Esophagus squamous epithelium (tissue), 5 donors: ENCODE results near the gene TNIP3. TPM values are rescaled to one million over a fixed set of nuclear protein-coding genes. Genes with fewer than 3 reads are reported as not detected.

ENCODE experiments used
- DNase-seq: peaks from one replicate; lab custom pipeline; 2025; lab: John Stamatoyannopoulos, UW
- H3K27ac ChIP-seq, 4 donors: fragments of 200-600 bp; sonication (generic); one replicate each; pipeline ENCODE4 v1.5.1; 2016 to 2019; ENCODE audit warnings: mild to moderate bottlenecking in 1 of 4
- H3K27me3 ChIP-seq, 4 donors: fragments of 200-600 bp; sonication (generic); 1 replicate in 3 of 4; 2 replicates in 1 of 4; pipeline versions ENCODE4 v1.5.1 to v1.6.0; 2017 to 2021; ENCODE audit warnings: antibody characterized with exemption in 1 of 4
- H3K36me3 ChIP-seq, 3 donors: fragments of 200-600 bp; sonication (generic); one replicate each; pipeline ENCODE4 v1.5.1; 2016 to 2019
- H3K4me1 ChIP-seq, 3 donors: fragments of 200-600 bp; sonication (generic); one replicate each; pipeline ENCODE4 v1.5.1; 2017 to 2019
- H3K4me3 ChIP-seq, 4 donors: fragments of 200-600 bp; sonication (generic); 1 replicate in 3 of 4; 2 replicates in 1 of 4; pipeline ENCODE4 v1.5.1; 2016 to 2019; ENCODE audit warnings: mild to moderate bottlenecking in 2 of 4, moderate library complexity in 1 of 4
- H3K9me3 ChIP-seq, 3 donors: fragments of 200-600 bp; sonication (generic); one replicate each; pipeline ENCODE4 v1.5.1; 2016 to 2019
- CTCF ChIP-seq, 6 experiments: fragments of 450-650 bp in 4 of 6; fragments of 200-600 bp in 2 of 6; sonication (generic) in 2 of 6; IDR thresholded peaks; one replicate each; pipeline ENCODE4 v1.5.1; 2016 to 2019; ENCODE audit warnings: antibody characterized with exemption in 6 of 6, mild to moderate bottlenecking in 4 of 6, moderate library complexity in 4 of 6
- POLR2A ChIP-seq, 4 donors: fragments of 450-650 bp; IDR thresholded peaks; one replicate each; pipeline ENCODE4 v1.6.1; 2017; ENCODE audit warnings: antibody characterized with exemption in 4 of 4, mild to moderate bottlenecking in 4 of 4, moderate library complexity in 3 of 4
- WGBS, 2 donors: methylation state at CpG; one replicate each; pipeline ENCODE4 v1.1.5; 2018; 5-methylcytosine and 5-hydroxymethylcytosine counted together
- intact Hi-C: fragments of 100-400 bp; cut with DNase I; formaldehyde crosslinking; loops from one replicate; pipeline ENCODE4 v1.15.0; 2022
- total RNA-seq, 4 donors: library from RNA; depleted of rRNA; stranded (reverse); fragments of >200 nt; gene quantifications; one replicate each; pipeline ENCODE4 v1.1.0, GENCODE V29; 2016
- donor health status: DM: yes; HTN: yes; CAD: no.

TNIP3 gene
- total RNA-seq, 4 donors from 2014 or later: 0.15 to 6.5 (median 2.5) TPM

GRCh38 chr4:121096629-121097028 lies 67.5 kb downstream of the TNIP3 start:
- Histone ChIP-seq H3K27ac (no peak overlapping the region), H3K4me1 (no peaks in the 10 kb centered on the region), H3K9me3 (no peaks in the 10 kb centered on the region), H3K4me3 (no peak overlapping the region), H3K36me3 (no peaks in the 10 kb centered on the region), H3K27me3 (no peaks in the 10 kb centered on the region)
- intact Hi-C loops: loop anchor here (10.0 kb wide), 1 partner anchor 942 kb away; no protein-coding TSS in a partner anchor
- WGBS, 2 donors: 17 to 22% methylated on average over 2 of the region's 2 CpGs
- DNase-seq: no peak
- TF ChIP-seq POLR2A (IDR thresholded peaks at IDR 0.05): no peak
- TF ChIP-seq CTCF (IDR thresholded peaks at IDR 0.05): peak in 5 of 6 experiments; percentile 22 to 58 (median 50)

GRCh38 chr4:121096191-121096590 lies 67.9 kb downstream of the TNIP3 start:
- intact Hi-C loops: loop anchor here (10.0 kb wide), 1 partner anchor 941 kb away; no protein-coding TSS in a partner anchor
- no peak overlapping the region for H3K27ac ChIP-seq
- no peaks in the 10 kb centered on the region for H3K36me3 ChIP-seq
- H3K9me3 ChIP-seq: no peaks in the 10 kb centered on the region
- H3K4me1 ChIP-seq: no peaks in the 10 kb centered on the region
- H3K4me3 ChIP-seq: no peak overlapping the region
- no peaks in the 10 kb centered on the region for H3K27me3 ChIP-seq
- DNase-seq: no peak
- TF ChIP-seq CTCF (IDR thresholded peaks at IDR 0.05) (no peak), POLR2A (IDR thresholded peaks at IDR 0.05) (no peak)

DNA sequence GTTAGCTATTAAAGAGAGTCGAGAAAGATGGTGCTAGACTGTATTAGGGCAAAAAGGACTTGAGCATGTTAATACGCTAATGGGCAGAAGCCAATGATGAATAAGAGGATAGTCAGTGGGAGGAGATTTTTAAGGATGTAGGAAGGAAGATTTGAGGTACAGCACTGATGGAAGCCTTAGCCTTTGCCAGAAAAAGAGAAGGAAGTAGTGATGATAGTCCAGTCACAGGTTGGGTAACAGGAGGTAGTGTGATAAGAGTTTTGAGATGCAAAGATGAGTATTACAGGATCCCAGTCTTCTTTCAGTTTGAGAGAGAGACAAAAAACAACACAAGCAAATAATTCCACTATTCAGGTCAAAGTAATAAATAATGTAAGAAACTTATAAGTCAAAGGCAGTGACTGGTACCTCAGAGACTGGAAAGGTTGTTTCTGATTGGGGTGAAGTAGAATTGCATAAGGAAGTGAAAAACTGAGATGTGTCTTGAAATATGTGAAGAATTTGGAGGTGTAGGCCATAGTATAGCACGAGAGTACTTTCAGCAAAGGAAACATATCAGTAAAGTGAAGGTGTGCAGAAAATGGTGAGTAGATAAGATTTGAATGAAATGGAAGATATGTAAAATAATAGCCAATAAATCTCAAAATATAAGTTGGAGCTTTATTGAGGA lies 69.7 kb downstream of the TNIP3 start:
- Histone ChIP-seq H3K27me3 (no peaks in the 10 kb centered on the region), H3K36me3 (no peaks in the 10 kb centered on the region), H3K27ac (no peak overlapping the region), H3K9me3 (no peaks in the 10 kb centered on the region), H3K4me3 (no peak overlapping the region), H3K4me1 (no peaks in the 10 kb centered on the region)
- WGBS, 2 donors: 72 to 76% methylated on average over 3 of the region's 3 CpGs
- DNase-seq: no peak
- intact Hi-C loops: loop anchor here (10.0 kb wide), 1 partner anchor 940 kb away; no protein-coding TSS in a partner anchor
- no peak for TF ChIP-seq POLR2A (IDR thresholded peaks at IDR 0.05)
- TF ChIP-seq CTCF (IDR thresholded peaks at IDR 0.05): no peak

- H3K27ac ChIP-seq: no peak overlapping the region
- no peaks in the 10 kb centered on the region for H3K27me3 ChIP-seq
- DNase-seq: no peak
- intact Hi-C loops: loop anchor here (10.0 kb wide), 1 partner anchor 938 kb away; no protein-coding TSS in a partner anchor
- H3K4me1 ChIP-seq: no peaks in the 10 kb centered on the region
- no peaks in the 10 kb centered on the region for H3K9me3 ChIP-seq
- no peak overlapping the region for H3K4me3 ChIP-seq
- TF ChIP-seq CTCF (IDR thresholded peaks at IDR 0.05): no peak
- no peak for TF ChIP-seq POLR2A (IDR thresholded peaks at IDR 0.05)
- H3K36me3 ChIP-seq: no peaks in the 10 kb centered on the region
Measured at GRCh38 chr4:121093261-121093660, 70.9 kb downstream of the TNIP3 start.

DNA sequence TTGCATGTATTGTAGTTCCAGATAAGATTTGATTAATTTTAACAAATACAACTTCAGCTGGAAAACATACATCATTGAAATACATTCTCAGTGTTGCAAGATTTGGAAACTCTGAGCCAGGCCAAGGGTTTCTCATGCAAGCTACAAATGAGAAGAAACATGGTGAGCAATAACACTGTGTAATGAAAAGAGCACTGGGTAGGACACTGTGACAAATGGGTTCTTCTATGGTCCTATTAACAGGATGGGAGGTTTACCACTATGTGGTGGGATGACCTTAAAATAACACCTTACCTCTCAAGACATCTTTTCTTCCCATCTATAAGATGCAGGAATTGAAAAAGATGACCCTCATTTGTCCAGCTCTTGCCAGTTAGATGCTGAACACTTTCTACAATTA lies 72.2 kb downstream of the TNIP3 start:
- TF ChIP-seq POLR2A (IDR thresholded peaks at IDR 0.05): no peak
- no peak for TF ChIP-seq CTCF (IDR thresholded peaks at IDR 0.05)
- no peaks in the 10 kb centered on the region for H3K4me1 ChIP-seq
- no peaks in the 10 kb centered on the region for H3K9me3 ChIP-seq
- DNase-seq: no peak
- no peaks in the 10 kb centered on the region for H3K27me3 ChIP-seq
- no peak overlapping the region for H3K4me3 ChIP-seq
- no peaks in the 10 kb centered on the region for H3K36me3 ChIP-seq
- intact Hi-C loops: loop anchor here (10.0 kb wide), 1 partner anchor 937 kb away; no protein-coding TSS in a partner anchor
- H3K27ac ChIP-seq: no peak overlapping the region
